ENCODE results near the gene CAMTA1. TPM values are rescaled to one million over a fixed set of nuclear protein-coding genes. Genes with fewer than 3 reads are reported as not detected.
A peak's percentile ranks its signal among the peaks of the same experiment; 100 is the strongest.

The CAMTA1 gene
- total RNA-seq, 1 experiment from 2014 or later = 102 TPM

DNA sequence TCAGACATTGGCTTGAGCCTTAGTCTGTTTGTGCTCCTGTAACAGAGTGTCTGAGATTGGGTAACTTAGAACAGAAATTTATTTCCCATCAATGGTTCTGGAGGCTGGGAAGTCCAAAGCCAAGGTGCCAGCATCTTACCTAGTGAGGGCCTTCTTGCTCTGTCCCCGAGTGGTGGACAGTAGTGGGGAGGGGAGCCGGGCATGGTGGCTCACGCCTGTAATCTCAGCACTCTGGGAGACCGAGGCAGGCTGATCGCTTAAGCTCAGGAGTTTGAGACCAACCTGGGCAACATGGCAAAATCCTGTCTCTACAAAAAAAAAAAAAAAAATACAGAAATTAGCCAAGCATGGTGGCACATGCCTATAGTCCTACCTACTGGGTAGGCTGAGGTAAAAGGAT, 649.3 kb downstream of the CAMTA1 start:
- H3K27me3 ChIP-seq (ENCODE audit: control insufficient read depth, insufficient read depth, low read length) = no peaks in the 10 kb centered on the region
- no peak for DNase-seq
- no peaks in the 10 kb centered on the region for H3K36me3 ChIP-seq (replicated peaks; ENCODE audit: control insufficient read depth, insufficient read depth, low read length)
- H3K4me3 ChIP-seq (ENCODE audit: insufficient read depth, low read depth, low read length) = no peak overlapping the region

DNA sequence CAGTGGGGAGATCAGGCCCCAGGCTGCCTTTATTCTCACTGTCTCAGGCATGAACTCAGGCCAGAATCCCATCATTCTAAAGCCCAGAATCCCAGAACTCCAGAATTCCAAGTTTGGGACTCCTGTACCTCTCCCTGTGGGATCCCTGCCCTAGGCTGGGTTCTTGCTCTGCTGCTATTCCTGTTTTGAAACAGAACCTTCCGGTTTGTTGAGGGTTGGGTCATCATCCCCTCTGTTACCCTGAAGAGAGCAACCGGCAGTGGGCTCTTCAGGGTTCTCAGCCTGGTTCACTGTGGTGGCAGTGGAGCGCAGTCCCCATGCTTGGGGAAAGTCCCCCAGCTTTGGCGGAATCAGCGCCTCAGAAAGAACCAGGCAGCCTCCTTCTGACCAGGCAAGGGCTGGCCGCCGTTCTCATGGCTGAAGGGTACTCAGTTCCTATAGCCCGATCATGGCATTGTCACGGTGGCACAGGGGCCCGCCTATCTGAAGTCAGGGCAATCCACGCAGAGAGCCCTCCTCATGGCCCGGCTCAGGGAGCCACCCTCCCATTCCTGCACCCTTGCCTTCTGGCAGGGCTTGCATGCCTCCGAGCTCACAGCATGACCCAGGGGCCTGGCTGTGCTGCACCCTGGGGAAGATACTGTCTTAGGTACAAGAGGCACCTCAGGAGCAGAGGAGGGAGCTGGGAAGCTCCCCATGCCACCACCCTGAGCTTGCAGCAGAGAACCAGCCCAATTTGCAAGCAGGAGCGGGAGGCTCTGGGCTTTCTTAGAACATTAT, 650.2 kb downstream of the CAMTA1 start:
- Histone ChIP-seq H3K27me3 (ENCODE audit: control insufficient read depth, insufficient read depth, low read length) (no peaks in the 10 kb centered on the region), H3K4me3 (ENCODE audit: insufficient read depth, low read depth, low read length) (no peak overlapping the region), H3K36me3 (replicated peaks; ENCODE audit: control insufficient read depth, insufficient read depth, low read length) (no peaks in the 10 kb centered on the region)
- DNase-seq = no peak

- no peaks in the 10 kb centered on the region for H3K36me3 ChIP-seq (replicated peaks; ENCODE audit: control insufficient read depth, insufficient read depth, low read length)
- peak; percentile 64 for DNase-seq
- H3K27me3 ChIP-seq (ENCODE audit: control insufficient read depth, insufficient read depth, low read length) = no peaks in the 10 kb centered on the region
- no peak overlapping the region for H3K4me3 ChIP-seq (ENCODE audit: insufficient read depth, low read depth, low read length)
Observed at GRCh38 chr1:7436056-7437005, 651.1 kb downstream of the CAMTA1 start.

- no peak for DNase-seq
- no peaks in the 10 kb centered on the region for H3K36me3 ChIP-seq (replicated peaks; ENCODE audit: control insufficient read depth, insufficient read depth, low read length)
- H3K4me3 ChIP-seq (ENCODE audit: insufficient read depth, low read depth, low read length) = no peak overlapping the region
- no peaks in the 10 kb centered on the region for H3K27me3 ChIP-seq (ENCODE audit: control insufficient read depth, insufficient read depth, low read length)
Observed at GRCh38 chr1:7437036-7437435, 651.8 kb downstream of the CAMTA1 start.

- H3K27me3 ChIP-seq (ENCODE audit: control insufficient read depth, insufficient read depth, low read length) = no peaks in the 10 kb centered on the region
- DNase-seq = no peak
- no peak overlapping the region for H3K4me3 ChIP-seq (ENCODE audit: insufficient read depth, low read depth, low read length)
- no peaks in the 10 kb centered on the region for H3K36me3 ChIP-seq (replicated peaks; ENCODE audit: control insufficient read depth, insufficient read depth, low read length)
Observed at GRCh38 chr1:7437608-7438395, 652.5 kb downstream of the CAMTA1 start.

DNA sequence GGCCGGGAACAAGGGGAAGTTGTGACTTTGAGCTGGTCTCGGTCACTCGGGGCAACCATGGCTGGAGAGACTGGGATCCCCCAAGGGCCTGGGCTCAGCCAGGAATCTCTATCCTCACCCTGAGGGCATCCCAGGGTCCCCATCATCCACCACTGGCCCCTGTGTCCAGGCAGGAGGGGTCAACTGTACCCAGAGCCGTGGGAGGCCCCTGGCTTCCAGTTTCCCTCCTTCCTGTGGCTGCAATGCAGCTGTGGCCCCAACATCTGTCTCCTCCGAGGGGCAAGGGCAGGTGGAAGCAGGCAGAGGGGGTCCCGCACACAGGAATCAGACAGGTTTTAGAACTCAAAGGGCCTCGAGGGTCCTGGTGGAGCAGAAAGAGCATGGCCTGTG, 653.1 kb downstream of the CAMTA1 start:
- Histone ChIP-seq H3K4me3 (ENCODE audit: insufficient read depth, low read depth, low read length) (no peak overlapping the region), H3K27me3 (ENCODE audit: control insufficient read depth, insufficient read depth, low read length) (no peaks in the 10 kb centered on the region), H3K36me3 (replicated peaks; ENCODE audit: control insufficient read depth, insufficient read depth, low read length) (no peaks in the 10 kb centered on the region)
- DNase-seq = no peak

DNA sequence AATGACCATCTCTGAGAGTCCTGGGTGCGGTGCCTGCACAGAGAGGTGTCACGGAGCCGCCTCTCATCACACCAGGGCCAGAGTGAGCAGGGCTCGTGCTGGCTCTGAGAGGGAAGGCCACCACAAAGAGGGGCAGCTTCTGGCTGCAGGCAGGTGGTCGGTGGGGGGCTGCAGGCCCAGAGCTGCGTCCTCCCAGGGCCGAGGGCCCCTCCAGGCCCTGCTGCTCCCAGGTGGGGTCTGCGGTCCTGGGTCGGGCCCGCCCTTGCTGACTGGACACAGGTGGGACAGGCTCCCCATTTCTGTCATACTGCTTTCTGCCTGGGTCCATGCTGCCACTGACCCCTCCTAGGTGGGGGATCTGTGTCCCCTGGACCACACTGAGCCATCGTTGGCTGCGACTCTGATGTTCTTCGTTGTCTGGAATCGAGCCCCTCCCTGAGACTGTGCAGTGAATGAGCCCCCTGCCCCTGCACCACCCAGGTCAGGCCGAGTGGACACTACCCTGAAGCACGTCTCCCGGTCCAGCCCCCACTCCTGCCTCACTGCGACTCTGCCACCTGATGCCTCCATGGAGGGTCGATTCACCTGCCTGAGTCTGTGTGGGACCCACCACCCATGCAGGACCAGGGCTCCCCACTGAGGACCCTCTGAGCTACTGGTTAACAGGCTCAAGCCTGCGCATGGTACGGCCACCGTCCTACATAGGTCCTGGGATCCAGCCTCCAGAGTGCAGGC, 653.8 kb downstream of the CAMTA1 start:
- no peak overlapping the region for H3K4me3 ChIP-seq (ENCODE audit: insufficient read depth, low read depth, low read length)
- DNase-seq = no peak
- no peaks in the 10 kb centered on the region for H3K27me3 ChIP-seq (ENCODE audit: control insufficient read depth, insufficient read depth, low read length)
- H3K36me3 ChIP-seq (replicated peaks; ENCODE audit: control insufficient read depth, insufficient read depth, low read length) = no peaks in the 10 kb centered on the region

DNA sequence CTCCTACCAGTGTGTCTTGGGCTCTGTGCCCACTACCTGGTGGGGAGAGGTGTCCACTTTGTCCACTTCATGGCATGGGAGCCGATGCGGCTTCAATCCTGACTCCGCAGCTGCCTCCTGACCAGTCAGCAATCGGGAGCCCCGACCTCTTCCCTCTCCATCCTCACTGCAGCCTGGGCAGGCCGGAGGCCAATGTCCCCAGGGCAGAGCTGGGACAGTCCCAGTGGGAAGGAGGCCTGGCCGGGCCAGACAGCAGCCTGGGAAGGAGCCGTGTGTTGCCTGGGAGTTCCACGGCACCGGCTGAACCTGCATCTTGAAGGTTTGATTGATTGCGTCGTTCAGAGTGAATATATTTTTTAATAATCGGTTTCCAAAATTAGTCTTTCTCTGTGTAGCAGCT, 654.9 kb downstream of the CAMTA1 start:
- no peak for DNase-seq
- H3K4me3 ChIP-seq (ENCODE audit: insufficient read depth, low read depth, low read length) = no peak overlapping the region
- H3K27me3 ChIP-seq (ENCODE audit: control insufficient read depth, insufficient read depth, low read length) = no peaks in the 10 kb centered on the region
- no peaks in the 10 kb centered on the region for H3K36me3 ChIP-seq (replicated peaks; ENCODE audit: control insufficient read depth, insufficient read depth, low read length)

DNA sequence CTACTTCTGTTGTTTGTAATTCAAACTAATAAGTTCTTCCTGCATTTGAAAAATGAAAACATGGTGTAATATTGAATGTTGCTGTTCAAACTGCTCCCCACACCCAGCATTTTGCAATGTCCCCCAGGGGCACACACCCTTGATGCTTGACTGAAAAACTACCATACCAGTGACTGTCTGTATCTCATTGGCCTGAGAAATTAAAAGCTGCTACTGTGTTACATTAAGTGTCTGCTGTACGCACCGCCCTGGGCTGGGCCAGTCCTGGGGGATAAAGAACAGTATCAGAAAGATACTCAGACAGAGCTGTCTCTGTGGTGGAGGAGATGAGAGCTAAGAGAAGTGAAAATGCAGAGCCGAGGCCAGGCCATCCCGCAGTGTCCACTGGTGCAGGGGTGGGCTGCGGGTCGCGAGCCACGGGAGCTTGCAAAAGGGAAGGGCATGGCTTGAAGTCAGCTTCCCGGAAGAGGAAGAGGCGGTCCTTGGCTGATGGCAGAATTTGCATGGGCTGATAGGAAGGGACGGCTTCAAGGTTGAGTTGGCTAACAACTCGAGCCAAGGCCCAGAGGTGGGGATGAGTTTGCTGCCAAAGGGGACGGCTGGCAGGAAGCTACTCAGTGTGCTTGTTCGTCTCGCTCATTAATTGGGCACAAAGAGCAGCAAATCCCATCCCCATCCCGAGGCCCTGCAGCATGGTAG, 656.0 kb downstream of the CAMTA1 start:
- H3K36me3 ChIP-seq (replicated peaks; ENCODE audit: control insufficient read depth, insufficient read depth, low read length) = no peaks in the 10 kb centered on the region

GRCh38 chr1:7442036-7442435, 656.8 kb downstream of the CAMTA1 start:
- H3K27me3 ChIP-seq (ENCODE audit: control insufficient read depth, insufficient read depth, low read length) = no peaks in the 10 kb centered on the region
- no peak for DNase-seq
- H3K4me3 ChIP-seq (ENCODE audit: insufficient read depth, low read depth, low read length) = no peak overlapping the region
- no peaks in the 10 kb centered on the region for H3K36me3 ChIP-seq (replicated peaks; ENCODE audit: control insufficient read depth, insufficient read depth, low read length)

More for the DNA sequence above, 656.0 kb downstream of the CAMTA1 start:
- Histone ChIP-seq H3K4me3 (ENCODE audit: insufficient read depth, low read depth, low read length) (no peak overlapping the region), H3K27me3 (ENCODE audit: control insufficient read depth, insufficient read depth, low read length) (no peaks in the 10 kb centered on the region)
- DNase-seq = no peak

DNA sequence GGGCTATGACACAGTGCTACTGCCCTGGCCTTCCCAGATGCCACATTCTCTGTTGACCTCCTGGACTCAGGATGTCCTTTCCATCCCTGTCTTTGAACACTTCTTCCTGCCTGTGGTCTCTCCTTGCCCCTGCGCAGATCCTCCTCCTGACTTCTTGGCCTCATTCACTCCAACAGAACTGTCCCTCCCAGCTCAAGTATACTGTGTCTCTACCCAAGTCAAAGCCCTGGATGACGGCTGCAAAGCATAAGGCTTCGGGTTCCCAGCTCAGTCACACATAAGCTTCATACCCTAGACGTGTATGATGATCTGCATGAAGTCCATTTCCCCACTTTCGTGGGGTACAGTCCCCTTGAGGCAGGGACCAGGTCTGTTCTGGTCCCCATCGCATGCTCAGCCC, 657.7 kb downstream of the CAMTA1 start:
- Histone ChIP-seq H3K4me3 (ENCODE audit: insufficient read depth, low read depth, low read length) (no peak overlapping the region), H3K27me3 (ENCODE audit: control insufficient read depth, insufficient read depth, low read length) (no peaks in the 10 kb centered on the region), H3K36me3 (replicated peaks; ENCODE audit: control insufficient read depth, insufficient read depth, low read length) (no peaks in the 10 kb centered on the region)
- DNase-seq = no peak

- H3K4me3 ChIP-seq (ENCODE audit: insufficient read depth, low read depth, low read length) = no peak overlapping the region
- no peaks in the 10 kb centered on the region for H3K36me3 ChIP-seq (replicated peaks; ENCODE audit: control insufficient read depth, insufficient read depth, low read length)
- H3K27me3 ChIP-seq (ENCODE audit: control insufficient read depth, insufficient read depth, low read length) = no peaks in the 10 kb centered on the region
- no peak for DNase-seq
Observed at GRCh38 chr1:7444363-7444762, 659.1 kb downstream of the CAMTA1 start.

DNA sequence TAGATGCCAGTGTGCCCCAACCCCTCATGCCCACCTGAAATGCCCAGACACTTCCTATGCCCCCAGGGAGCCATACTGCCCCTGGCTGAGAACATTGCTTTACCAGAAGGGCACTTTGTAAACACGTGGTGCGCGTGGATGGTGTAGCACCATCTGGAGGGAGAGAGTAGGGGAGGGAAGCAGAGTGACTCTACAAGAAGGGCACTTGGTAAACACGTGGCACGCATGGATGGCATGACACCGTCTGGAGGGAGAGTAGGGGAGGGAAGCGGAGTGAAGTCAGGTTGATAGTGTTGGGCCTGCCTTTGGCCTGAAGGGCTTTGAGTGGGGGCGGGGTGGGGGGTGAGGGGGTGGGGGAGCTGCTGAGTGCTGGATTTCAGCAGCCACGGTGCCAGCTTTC, 661.8 kb downstream of the CAMTA1 start:
- no peaks in the 10 kb centered on the region for H3K27me3 ChIP-seq (ENCODE audit: control insufficient read depth, insufficient read depth, low read length)
- H3K36me3 ChIP-seq (replicated peaks; ENCODE audit: control insufficient read depth, insufficient read depth, low read length) = no peaks in the 10 kb centered on the region
- DNase-seq = no peak
- H3K4me3 ChIP-seq (ENCODE audit: insufficient read depth, low read depth, low read length) = no peak overlapping the region
